HUES64 (cell line): ENCODE measurements around the gene PEX11B.

Source experiments
- H3K27ac ChIP-seq: 2 replicates; pipeline ENCODE4 v1.7.0; 2013; ENCODE audit warnings: low read depth, low read length, inconsistent platforms
- H3K27me3 ChIP-seq: 2 replicates; pipeline ENCODE4 v1.6.1; 2013; ENCODE audit warnings: mild to moderate bottlenecking, low read length; ENCODE audit not compliant: insufficient read depth
- H3K36me3 ChIP-seq: 2 replicates; pipeline ENCODE4 v1.6.1; 2013; ENCODE audit warnings: mild to moderate bottlenecking, low read length; ENCODE audit not compliant: insufficient read depth
- H3K4me1 ChIP-seq: 2 replicates; pipeline ENCODE4 v1.6.1; 2013; ENCODE audit warnings: mild to moderate bottlenecking, low read length, moderate library complexity; ENCODE audit not compliant: insufficient read depth
- H3K4me3 ChIP-seq: 2 replicates; pipeline ENCODE4 v1.5.1; 2013; ENCODE audit warnings: mild to moderate bottlenecking, low read length, moderate library complexity
- H3K9ac ChIP-seq: 2 replicates; pipeline ENCODE4 v1.6.1; 2013; ENCODE audit warnings: mild to moderate bottlenecking, low read depth, low read length
- H3K9me3 ChIP-seq: 2 replicates; pipeline ENCODE4 v1.6.1; 2013; ENCODE audit warnings: low read depth, low read length; ENCODE audit not compliant: insufficient read depth
- WGBS: fragments of 150-250, 120-280 bp; methylation state at CpG from one replicate; pipeline ENCODE4 v1.1.7; 2013; ENCODE audit warnings: missing lambda C conversion rate; 5-methylcytosine and 5-hydroxymethylcytosine counted together

PEX11B gene

GRCh38 chr1:145959957-145960467 lies 41.5 kb upstream of the PEX11B start:
- Histone ChIP-seq H3K9me3 (no peaks in the 10 kb centered on the region), H3K4me1 (peaks cover 22% of the 10 kb centered on the region), H3K9ac (no peak overlapping the region), H3K27ac (no peak overlapping the region), H3K27me3 (peaks cover 88% of the 10 kb centered on the region), H3K36me3 (no peaks in the 10 kb centered on the region), H3K4me3 (peak overlapping the region; percentile 92)
- WGBS: 8% methylated on average over 12 of the region's 12 CpGs

GRCh38 chr1:145959333-145959732 lies 40.8 kb upstream of the PEX11B start:
- no peak overlapping the region for H3K27ac ChIP-seq
- H3K9me3 ChIP-seq: no peaks in the 10 kb centered on the region
- no peaks in the 10 kb centered on the region for H3K36me3 ChIP-seq
- H3K4me1 ChIP-seq: peaks cover 22% of the 10 kb centered on the region
- no peak overlapping the region for H3K9ac ChIP-seq
- no peak overlapping the region for H3K4me3 ChIP-seq
- H3K27me3 ChIP-seq: peaks cover 94% of the 10 kb centered on the region

DNA sequence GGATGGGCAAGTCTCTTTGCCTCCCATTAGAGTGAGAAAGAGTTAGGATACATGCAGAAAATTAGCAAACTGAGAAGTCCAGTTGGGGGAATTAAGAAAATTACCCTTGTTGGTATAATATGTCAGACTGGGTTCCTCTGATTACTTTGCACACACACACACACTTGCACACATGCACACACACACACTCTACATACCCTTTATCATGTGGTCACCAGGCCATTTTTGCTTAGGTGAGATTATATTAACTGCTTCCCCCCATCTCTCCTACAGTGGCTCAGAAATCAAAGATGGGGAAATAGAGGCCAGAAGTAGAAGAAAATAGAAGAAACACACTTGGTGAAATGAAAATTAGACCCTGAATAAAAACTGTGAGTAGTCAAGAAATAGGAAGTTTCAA lies 40.2 kb upstream of the PEX11B start:
- H3K27me3 ChIP-seq: peaks cover 94% of the 10 kb centered on the region
- no peak overlapping the region for H3K27ac ChIP-seq
- no peak overlapping the region for H3K9ac ChIP-seq
- H3K9me3 ChIP-seq: no peaks in the 10 kb centered on the region
- H3K4me1 ChIP-seq: peaks cover 18% of the 10 kb centered on the region
- H3K36me3 ChIP-seq: no peaks in the 10 kb centered on the region
- H3K4me3 ChIP-seq: no peak overlapping the region

DNA sequence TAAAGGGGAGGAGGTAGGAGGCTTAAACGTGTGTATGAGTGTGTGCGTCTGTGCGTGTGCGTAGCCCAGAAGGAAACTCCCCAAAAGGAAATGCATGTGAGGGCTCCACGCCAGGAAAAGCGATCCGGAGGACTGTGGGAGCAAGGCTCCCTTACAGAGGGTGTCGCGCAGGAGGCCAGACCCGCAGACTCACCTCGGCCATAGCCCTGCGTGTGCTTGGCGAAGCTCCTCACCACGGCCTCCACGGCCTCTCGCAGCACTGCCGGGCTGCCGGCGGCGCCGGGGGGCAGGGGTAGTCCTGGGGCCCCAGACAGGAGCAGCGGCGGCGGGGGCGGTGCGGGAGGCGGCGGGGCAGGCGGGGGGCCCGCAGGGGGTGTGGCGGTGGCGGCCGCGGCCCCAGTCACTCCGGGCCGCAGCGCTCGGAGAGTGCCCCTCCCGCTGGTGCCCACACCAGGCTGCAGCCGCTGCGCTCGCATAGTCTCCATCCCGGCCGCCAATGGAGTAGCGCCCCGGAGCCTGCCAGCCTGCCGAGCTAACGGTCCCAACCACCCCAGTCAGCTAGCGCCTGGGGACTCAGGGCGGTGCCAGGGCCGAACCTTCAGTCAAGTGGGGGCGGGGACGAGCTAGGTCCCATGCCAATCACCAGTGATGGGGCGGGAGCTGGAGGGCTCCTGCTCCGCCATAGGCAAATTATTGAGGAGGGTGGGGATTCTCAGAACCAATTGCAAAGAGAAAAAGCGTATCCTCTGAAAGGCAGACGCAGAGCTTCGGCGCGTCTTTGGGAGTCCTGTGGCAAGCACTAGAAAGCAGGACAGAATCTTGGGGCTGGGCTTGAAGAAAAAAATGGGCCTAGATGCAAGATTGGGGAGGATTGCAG lies 39.2 kb upstream of the PEX11B start, which contains the start of gene LIX1L:
TSS of gene LIX1L (minus strand) at position 575 of the 877 bp plus-strand sequence. CDS start at position 485, 90 bp downstream.
- H3K9me3 ChIP-seq: no peaks in the 10 kb centered on the region
- H3K36me3 ChIP-seq: no peaks in the 10 kb centered on the region
- H3K9ac ChIP-seq: no peak within 1 kb of the TSS
- H3K4me1 ChIP-seq: peaks cover 10% of the 10 kb centered on the region
- H3K27me3 ChIP-seq: peaks cover 86% of the 10 kb centered on the region
- no peak within 1 kb of the TSS for H3K27ac ChIP-seq
- peak within 1 kb of the TSS; percentile 65 for H3K4me3 ChIP-seq
- under 1% methylated on average over 60 of the region's 60 CpGs for WGBS

GRCh38 chr1:145956781-145957442 lies 38.4 kb upstream of the PEX11B start:
- Histone ChIP-seq H3K27me3 (peaks cover 79% of the 10 kb centered on the region), H3K27ac (no peak overlapping the region), H3K9me3 (no peaks in the 10 kb centered on the region), H3K4me3 (peak overlapping the region; percentile 65), H3K9ac (no peak overlapping the region), H3K36me3 (no peaks in the 10 kb centered on the region), H3K4me1 (peaks cover 10% of the 10 kb centered on the region; the same call in 1 of the 2 replicates)
- WGBS: 54% methylated on average over 3 of the region's 3 CpGs

- Histone ChIP-seq H3K27ac (no peak overlapping the region), H3K9ac (no peak overlapping the region), H3K4me3 (peak overlapping the region; percentile 65), H3K4me1 (peaks cover 10% of the 10 kb centered on the region; the same call in 1 of the 2 replicates), H3K27me3 (peaks cover 74% of the 10 kb centered on the region), H3K9me3 (no peaks in the 10 kb centered on the region), H3K36me3 (no peaks in the 10 kb centered on the region)
Measured at GRCh38 chr1:145956361-145956760, 37.8 kb upstream of the PEX11B start.

DNA sequence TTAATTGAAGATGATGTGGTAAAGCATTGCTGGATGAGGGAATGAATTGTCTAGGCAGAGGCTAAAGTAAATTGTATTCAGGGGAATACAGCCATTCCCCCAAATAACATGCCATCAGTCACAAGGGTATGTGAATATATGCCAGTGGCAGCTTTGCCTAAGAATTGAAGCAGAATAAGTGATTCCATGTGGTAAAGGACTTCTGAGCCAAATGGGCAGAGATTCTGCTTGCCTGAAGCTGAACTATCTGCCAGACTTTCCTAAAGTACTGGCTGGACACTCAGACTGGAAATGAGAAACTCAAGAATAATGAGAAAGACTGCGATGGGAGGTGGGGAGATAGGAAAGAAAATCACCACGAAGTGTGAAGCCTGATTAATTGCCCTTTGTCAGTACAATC lies 36.9 kb upstream of the PEX11B start:
- H3K36me3 ChIP-seq: no peaks in the 10 kb centered on the region
- no peak overlapping the region for H3K9ac ChIP-seq
- WGBS: 77% methylated on average over 2 of the region's 2 CpGs
- no peaks in the 10 kb centered on the region for H3K9me3 ChIP-seq
- no peak overlapping the region for H3K4me3 ChIP-seq
- peaks cover 64% of the 10 kb centered on the region for H3K27me3 ChIP-seq
- H3K27ac ChIP-seq: no peak overlapping the region
- peaks cover 10% of the 10 kb centered on the region; the same call in 1 of the 2 replicates for H3K4me1 ChIP-seq

GRCh38 chr1:145953861-145954260 lies 35.3 kb upstream of the PEX11B start:
- no peak overlapping the region for H3K9ac ChIP-seq
- H3K36me3 ChIP-seq: no peaks in the 10 kb centered on the region
- peaks cover 10% of the 10 kb centered on the region; the same call in 1 of the 2 replicates for H3K4me1 ChIP-seq
- 96% methylated on average over 6 of the region's 6 CpGs for whole genome bisulfite sequencing
- H3K27me3 ChIP-seq: peaks cover 48% of the 10 kb centered on the region
- H3K27ac ChIP-seq: no peak overlapping the region
- H3K9me3 ChIP-seq: no peaks in the 10 kb centered on the region
- no peak overlapping the region for H3K4me3 ChIP-seq

DNA sequence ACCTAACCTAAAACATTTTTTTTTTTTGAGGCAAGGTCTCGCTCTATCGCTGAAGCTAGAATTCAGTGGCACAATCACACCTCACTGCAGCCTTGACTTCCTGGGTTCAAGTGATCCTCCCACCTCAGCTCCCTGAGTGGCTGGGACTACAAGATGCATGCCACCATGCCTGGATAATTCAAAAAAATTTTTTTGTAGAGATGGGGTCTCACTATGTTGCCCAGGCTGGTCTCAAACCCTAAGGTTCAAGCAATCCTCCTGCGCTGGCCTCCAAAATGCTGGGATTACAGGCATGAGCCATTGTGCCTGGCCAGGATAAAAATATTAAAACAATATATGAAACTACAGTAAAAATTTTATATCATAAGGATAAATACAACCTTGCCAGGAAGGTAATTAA lies 34.4 kb upstream of the PEX11B start:
- peaks cover 6% of the 10 kb centered on the region; the same call in 1 of the 2 replicates for H3K4me1 ChIP-seq
- H3K9ac ChIP-seq: no peak overlapping the region
- no peaks in the 10 kb centered on the region for H3K36me3 ChIP-seq
- 100% methylated on average over 3 of the region's 3 CpGs for WGBS
- H3K27ac ChIP-seq: no peak overlapping the region
- H3K27me3 ChIP-seq: peaks cover 40% of the 10 kb centered on the region
- no peaks in the 10 kb centered on the region for H3K9me3 ChIP-seq
- H3K4me3 ChIP-seq: no peak overlapping the region

DNA sequence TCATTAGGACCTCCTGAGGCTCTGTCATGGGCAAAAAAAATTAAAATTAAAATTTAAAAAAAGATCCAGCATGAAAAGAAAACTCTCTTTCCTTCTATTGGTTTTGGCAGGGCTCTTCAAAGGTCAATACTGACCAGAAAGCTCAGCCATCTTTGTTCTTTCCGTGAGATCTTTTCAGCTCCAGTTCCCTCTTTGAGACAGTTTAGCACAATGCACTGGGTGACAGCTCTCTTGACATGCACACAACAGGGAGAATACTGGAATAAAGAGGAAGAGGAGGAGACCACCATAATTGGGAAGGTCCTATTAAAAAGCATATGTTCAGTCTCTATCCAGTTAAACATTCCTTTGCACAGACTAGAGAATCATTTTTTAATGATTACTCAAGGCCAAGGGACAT lies 33.0 kb upstream of the PEX11B start:
- no peak overlapping the region for H3K4me3 ChIP-seq
- H3K27ac ChIP-seq: no peak overlapping the region
- no peaks in the 10 kb centered on the region for H3K9me3 ChIP-seq
- H3K36me3 ChIP-seq: no peaks in the 10 kb centered on the region
- 85% methylated on average over 1 of the region's 1 CpG for whole genome bisulfite sequencing
- peaks cover 30% of the 10 kb centered on the region for H3K27me3 ChIP-seq
- no peak overlapping the region for H3K9ac ChIP-seq
- peaks cover 12% of the 10 kb centered on the region for H3K4me1 ChIP-seq

- Histone ChIP-seq H3K27ac (no peak overlapping the region), H3K27me3 (peaks cover 7% of the 10 kb centered on the region; the same call in 1 of the 2 replicates), H3K9me3 (no peaks in the 10 kb centered on the region), H3K4me3 (no peak overlapping the region), H3K4me1 (peaks cover 12% of the 10 kb centered on the region), H3K9ac (no peak overlapping the region), H3K36me3 (no peaks in the 10 kb centered on the region)
- WGBS: 90% methylated on average over 4 of the region's 4 CpGs
Measured at GRCh38 chr1:145949219-145949618, 30.7 kb upstream of the PEX11B start.
